Activated CD4-positive, alpha-beta T cell treated with anti-CD3 and anti-CD28 coated beads, Interleukin-2, amount 50 U/mL, for 1 hour (primary cell): ENCODE results near the gene CD81.
A peak's percentile ranks its signal among the peaks of the same experiment; 100 is the strongest.

Source experiments
- DNase-seq: peaks from one replicate; pipeline ENCODE4 v3.0.0-alpha.2; 2020

Gene CD81

GRCh38 chr11:2442589-2442988 lies 65.5 kb downstream of the CD81 start:
- no peak for DNase-seq

GRCh38 chr11:2443406-2443805 lies 66.3 kb downstream of the CD81 start:
- DNase-seq = no peak

GRCh38 chr11:2443881-2444820 lies 67.0 kb downstream of the CD81 start, which contains the start of gene TRPM5:
Gene TRPM5, minus strand, starts transcription at chr11:2444514. Its CDS starts 21,478 bp downstream, at chr11:2423036.
- peak; percentile 79 for DNase-seq

GRCh38 chr11:2444821-2445745 lies 68.0 kb downstream of the CD81 start, which contains the start of gene KCNQ1:
Gene KCNQ1, plus strand, starts transcription at chr11:2445008. Its CDS starts 91 bp downstream, at chr11:2445099.
- DNase-seq = peak; percentile 27

- DNase-seq = no peak
Observed at GRCh38 chr11:2445746-2446551, 68.8 kb downstream of the CD81 start.

- no peak for DNase-seq
Observed at GRCh38 chr11:2446590-2447252, 69.6 kb downstream of the CD81 start.
